Skeletal muscle tissue (tissue), 4 donors: ENCODE data around the gene PRKD1. TPM values are rescaled to one million over a fixed set of nuclear protein-coding genes. Genes with fewer than 3 reads are reported as not detected.
"Not testable (repeated sequence)": the region's sequence is repeated elsewhere in the genome, so short reads cannot be mapped to it uniquely, and the experiment has no call there.

Experiments used
- H3K27ac ChIP-seq: one replicate; pipeline ENCODE4 v1.7.0; 2013; ENCODE audit warnings: mild to moderate bottlenecking, low read depth, low read length, inconsistent platforms
- H3K27me3 ChIP-seq, 3 donors: one replicate each; pipeline ENCODE4 v1.7.0; 2013; ENCODE audit warnings: low read length in 3 of 3; ENCODE audit not compliant: control insufficient read depth in 3 of 3, insufficient read depth in 3 of 3
- H3K36me3 ChIP-seq, 3 donors: one replicate each; pipeline ENCODE4 v1.7.0; 2013; ENCODE audit warnings: low read length in 3 of 3; ENCODE audit not compliant: control insufficient read depth in 3 of 3, insufficient read depth in 3 of 3
- H3K4me1 ChIP-seq, 3 donors: one replicate each; pipeline ENCODE4 v1.7.0; 2013; ENCODE audit warnings: low read length in 3 of 3, mild to moderate bottlenecking in 3 of 3; ENCODE audit not compliant: control insufficient read depth in 3 of 3, insufficient read depth in 3 of 3
- H3K4me3 ChIP-seq, 3 donors: one replicate each; pipeline ENCODE4 v1.7.0; 2013; ENCODE audit warnings: low read length in 3 of 3
- H3K9ac ChIP-seq, 3 donors: one replicate each; pipeline ENCODE4 v1.7.0; 2013; ENCODE audit warnings: low read length in 3 of 3, mild to moderate bottlenecking in 3 of 3, moderate library complexity in 2 of 3, low read depth in 1 of 3
- H3K9me3 ChIP-seq, 3 donors: one replicate each; pipeline ENCODE4 v1.7.0; 2013; ENCODE audit warnings: low read length in 3 of 3; ENCODE audit not compliant: control insufficient read depth in 3 of 3
- total RNA-seq: library from RNA; depleted of rRNA; stranded (reverse); fragments of >200 nt; gene quantifications from one replicate; pipeline ENCODE4 v1.2.3, GENCODE V29; 2014
- donor health status: Osteomylitis.

The PRKD1 gene
- total RNA-seq, 1 donor from 2014 or later: 30.3 TPM

DNA sequence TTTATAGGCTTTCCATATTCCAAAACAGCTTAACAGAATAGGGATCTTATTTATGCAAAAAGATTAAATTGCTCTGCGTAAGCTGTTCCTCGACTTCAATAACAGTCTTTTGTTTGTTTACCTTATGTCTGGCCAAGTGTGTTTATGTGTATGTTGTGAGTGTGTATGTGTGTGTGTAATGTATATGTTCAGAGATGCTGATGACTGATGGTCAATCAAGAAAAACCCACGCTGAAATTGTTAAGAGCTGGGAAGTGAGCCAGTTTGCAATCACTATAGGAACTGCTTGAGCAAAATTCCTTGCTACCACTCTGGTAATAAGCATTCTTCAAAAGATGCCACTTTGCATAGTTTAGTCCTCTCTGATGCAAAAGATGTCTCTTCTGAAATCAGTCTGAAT, 59.6 kb downstream of the PRKD1 start:
- no peaks in the 10 kb centered on the region for H3K36me3 ChIP-seq
- H3K9ac ChIP-seq: no peak overlapping the region
- H3K9me3 ChIP-seq: no peaks in the 10 kb centered on the region
- H3K4me1 ChIP-seq: no peaks in the 10 kb centered on the region
- no peak overlapping the region for H3K4me3 ChIP-seq
- H3K27me3 ChIP-seq: no peaks in the 10 kb centered on the region
- H3K27ac ChIP-seq: no peak overlapping the region

DNA sequence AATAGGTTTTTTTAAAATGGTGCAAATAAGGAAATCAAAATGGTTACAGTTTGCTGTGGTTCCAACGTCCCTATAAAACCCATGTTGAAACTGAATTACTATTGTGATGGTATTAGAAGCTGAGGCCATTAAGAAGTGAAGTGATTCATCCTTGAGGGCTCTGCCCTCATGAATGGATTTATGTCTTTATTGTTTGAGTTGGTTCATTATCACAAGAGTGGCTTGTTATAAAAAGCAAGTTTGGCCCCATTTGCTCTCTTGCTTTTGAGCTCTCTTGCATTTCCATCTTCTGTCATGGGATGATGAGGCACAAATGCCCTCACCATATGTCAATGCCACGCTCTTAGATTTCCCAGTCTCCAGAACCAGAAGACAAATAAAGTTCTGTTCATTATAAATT, 62.3 kb downstream of the PRKD1 start:
- Histone ChIP-seq H3K27me3 (no peaks in the 10 kb centered on the region), H3K9me3 (no peaks in the 10 kb centered on the region), H3K4me1 (no peaks in the 10 kb centered on the region), H3K36me3 (no peaks in the 10 kb centered on the region), H3K9ac (no peak overlapping the region), H3K27ac (no peak overlapping the region), H3K4me3 (no peak overlapping the region)

DNA sequence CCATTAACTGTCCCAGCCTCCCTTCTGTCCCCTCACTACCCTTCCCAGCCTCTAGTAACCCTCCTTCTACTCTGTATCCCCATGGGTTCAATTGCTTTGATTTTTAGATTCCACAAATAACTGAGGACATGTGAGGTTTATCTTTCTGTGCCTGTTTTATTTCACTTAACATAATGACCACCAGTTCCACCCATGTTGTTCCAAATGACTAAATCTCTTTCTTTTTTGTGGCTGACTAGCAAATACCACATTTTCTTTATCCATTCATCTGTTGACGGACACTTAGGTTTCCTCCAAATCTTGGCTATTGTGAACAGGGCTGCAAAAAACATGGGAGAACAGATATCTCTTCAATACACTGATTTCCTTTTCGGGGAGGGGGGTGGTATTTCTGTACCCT, 65.7 kb downstream of the PRKD1 start:
- H3K36me3 ChIP-seq: no peaks in the 10 kb centered on the region
- H3K9ac ChIP-seq: no peak overlapping the region
- no peak overlapping the region for H3K27ac ChIP-seq
- no peaks in the 10 kb centered on the region for H3K4me1 ChIP-seq
- no peak overlapping the region for H3K4me3 ChIP-seq
- no peaks in the 10 kb centered on the region for H3K9me3 ChIP-seq
- no peaks in the 10 kb centered on the region for H3K27me3 ChIP-seq

DNA sequence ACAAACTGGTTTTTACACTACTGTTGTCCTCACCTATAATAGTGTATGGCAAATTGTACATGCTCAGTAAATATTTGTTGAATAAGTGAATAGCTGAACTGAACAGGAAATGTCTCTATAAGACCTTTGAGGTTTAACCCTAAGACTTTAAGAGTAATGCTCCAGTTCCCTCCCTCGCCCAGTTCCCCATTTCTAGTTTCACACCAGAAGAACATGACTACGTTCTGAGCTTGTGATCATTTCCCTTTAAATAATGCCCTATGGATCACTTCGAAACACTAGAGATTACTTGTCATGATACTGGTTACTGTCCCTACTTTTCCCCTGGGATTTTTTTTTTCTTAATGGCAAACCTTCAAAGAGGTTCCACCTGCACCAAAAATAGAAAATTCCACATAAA, 69.3 kb downstream of the PRKD1 start:
- Histone ChIP-seq H3K9ac (no peak overlapping the region), H3K36me3 (no peaks in the 10 kb centered on the region)

DNA sequence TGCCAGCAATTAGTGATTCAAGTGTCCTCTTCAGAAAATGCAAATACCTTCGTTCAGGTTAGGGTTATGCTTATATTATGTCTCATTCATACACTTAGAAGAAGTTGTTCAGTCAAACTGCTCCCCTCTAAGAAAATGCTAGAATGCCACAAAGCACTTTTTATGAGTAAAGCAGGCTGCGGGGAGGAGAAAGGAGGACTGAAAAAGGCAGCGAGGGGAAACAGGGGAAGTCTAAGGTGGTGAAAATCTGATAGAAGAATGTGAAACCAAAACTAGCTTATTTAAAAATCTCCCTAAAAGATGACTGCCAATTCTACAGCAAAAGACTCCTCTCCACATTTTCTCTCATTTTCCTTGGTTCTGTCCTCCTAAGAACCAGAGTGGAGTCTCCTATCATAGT, 70.1 kb downstream of the PRKD1 start:
- no peaks in the 10 kb centered on the region for H3K4me1 ChIP-seq
- H3K36me3 ChIP-seq: no peaks in the 10 kb centered on the region
- no peak overlapping the region for H3K9ac ChIP-seq
- H3K4me3 ChIP-seq: no peak overlapping the region
- no peaks in the 10 kb centered on the region for H3K27me3 ChIP-seq
- no peaks in the 10 kb centered on the region for H3K9me3 ChIP-seq
- no peak overlapping the region for H3K27ac ChIP-seq

More for the DNA sequence above, 69.3 kb downstream of the PRKD1 start:
- Histone ChIP-seq H3K9me3 (no peaks in the 10 kb centered on the region), H3K27me3 (no peaks in the 10 kb centered on the region), H3K4me3 (no peak overlapping the region), H3K4me1 (no peaks in the 10 kb centered on the region), H3K27ac (no peak overlapping the region)

DNA sequence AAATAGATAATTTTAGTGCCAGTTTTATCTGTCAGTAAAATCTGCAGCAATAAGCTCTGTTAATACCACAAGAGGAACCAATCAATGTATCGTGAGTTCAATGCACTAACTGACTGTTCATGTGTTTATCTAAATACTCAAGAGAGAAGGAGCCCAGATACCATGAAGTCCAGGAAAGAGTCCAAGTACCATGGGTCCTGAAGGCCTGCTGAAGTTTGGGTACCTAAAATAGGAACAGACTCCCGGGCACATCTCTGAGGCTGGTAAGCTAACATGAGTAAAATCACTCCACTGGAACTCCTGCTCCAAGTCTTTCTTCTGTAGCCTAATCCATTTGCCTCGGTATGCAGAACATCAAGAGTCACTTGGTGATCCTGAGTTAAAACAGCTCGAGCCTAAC, 71.1 kb downstream of the PRKD1 start:
- Histone ChIP-seq H3K9me3 (no peaks in the 10 kb centered on the region), H3K4me1 (no peaks in the 10 kb centered on the region), H3K9ac (no peak overlapping the region), H3K4me3 (no peak overlapping the region), H3K36me3 (no peaks in the 10 kb centered on the region), H3K27me3 (no peaks in the 10 kb centered on the region), H3K27ac (no peak overlapping the region)

DNA sequence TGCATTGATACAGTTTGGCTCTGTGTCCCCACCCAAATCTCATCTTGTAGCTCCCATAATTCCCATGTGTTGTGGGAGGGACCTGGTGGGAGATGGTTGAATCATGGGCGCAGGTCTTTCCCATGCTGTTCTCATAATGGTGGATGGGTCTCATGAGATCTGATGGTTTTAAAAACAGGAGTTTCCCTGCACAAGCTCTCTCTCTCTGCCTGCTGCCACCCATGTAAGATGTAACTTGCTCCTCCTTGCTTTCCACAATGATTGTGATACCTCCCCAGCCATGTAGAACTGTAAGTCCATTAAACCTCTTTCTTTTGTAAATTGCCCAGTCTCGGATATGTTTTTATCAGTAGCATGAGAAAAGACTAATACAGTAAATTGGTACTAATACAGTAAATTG, 74.0 kb downstream of the PRKD1 start:
- H3K27ac ChIP-seq, H3K9ac ChIP-seq, H3K4me3 ChIP-seq, H3K36me3 ChIP-seq, H3K4me1 ChIP-seq, H3K9me3 ChIP-seq, H3K27me3 ChIP-seq: not testable (repeated sequence)

DNA sequence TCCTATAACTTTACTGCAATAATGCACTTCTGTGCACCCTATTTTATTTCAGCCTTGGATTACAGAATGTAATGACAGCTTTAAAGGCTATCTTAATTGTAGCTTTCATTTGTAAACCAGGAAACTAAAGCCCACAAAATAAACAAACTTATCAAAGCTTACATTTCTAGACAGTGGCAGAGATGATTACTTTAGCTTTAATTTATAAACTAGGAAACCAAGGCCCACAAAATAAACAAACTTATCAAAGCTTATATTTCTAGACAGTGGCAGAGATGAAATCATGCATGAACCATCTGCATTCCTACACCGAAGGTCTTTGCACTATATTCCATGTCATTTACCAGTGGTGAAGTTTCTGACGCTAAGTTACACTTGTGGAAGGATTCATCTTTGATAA, 74.4 kb downstream of the PRKD1 start:
- Histone ChIP-seq H3K27me3 (no peaks in the 10 kb centered on the region), H3K36me3 (no peaks in the 10 kb centered on the region), H3K4me3 (no peak overlapping the region), H3K4me1 (no peaks in the 10 kb centered on the region), H3K9me3 (no peaks in the 10 kb centered on the region), H3K27ac (no peak overlapping the region), H3K9ac (no peak overlapping the region)

DNA sequence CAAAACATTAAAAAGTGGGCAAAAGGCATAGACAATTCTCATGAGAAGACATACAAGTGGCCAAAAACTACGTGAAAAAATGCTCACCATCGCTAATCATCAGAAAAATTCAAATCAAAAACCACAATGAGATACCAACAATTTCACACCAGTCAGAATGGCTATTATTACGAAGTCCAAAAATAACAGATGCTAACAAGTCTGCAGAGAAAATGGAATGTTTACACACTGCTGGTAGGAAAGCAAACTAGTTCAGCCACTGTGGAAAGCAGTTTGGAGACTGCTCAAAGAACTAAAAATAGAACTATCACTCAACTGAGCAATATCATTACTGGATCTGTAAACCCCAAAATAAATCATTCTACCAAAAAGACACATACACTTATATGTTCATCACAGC, 76.2 kb downstream of the PRKD1 start:
- H3K36me3 ChIP-seq: no peaks in the 10 kb centered on the region
- no peaks in the 10 kb centered on the region for H3K27me3 ChIP-seq

DNA sequence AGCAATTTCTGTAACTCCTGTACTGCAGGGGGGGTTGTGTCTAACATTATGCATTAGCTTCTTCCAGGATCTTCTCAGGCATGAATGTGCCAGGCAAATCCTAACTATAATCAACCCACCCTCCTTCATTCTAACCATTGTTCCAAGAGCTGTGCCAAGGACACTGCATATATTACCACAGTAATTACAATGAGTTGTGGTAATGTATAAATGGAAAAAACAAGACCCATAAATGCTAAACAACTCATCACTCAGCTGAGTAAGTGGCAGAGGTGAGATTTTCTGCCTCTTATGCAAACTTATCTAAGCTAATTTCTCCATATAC, 80.6 kb downstream of the PRKD1 start:
- H3K4me1 ChIP-seq: peaks cover 6 to 16% (median 7%) of the 10 kb centered on the region in 3 donors
- no peak overlapping the region for H3K4me3 ChIP-seq
- no peaks in the 10 kb centered on the region for H3K9me3 ChIP-seq
- no peaks in the 10 kb centered on the region for H3K36me3 ChIP-seq
- H3K9ac ChIP-seq: no peak overlapping the region
- H3K27me3 ChIP-seq: no peaks in the 10 kb centered on the region
- peak overlapping the region; percentile 70 for H3K27ac ChIP-seq

More for the DNA sequence above, 76.2 kb downstream of the PRKD1 start:
- no peak overlapping the region for H3K9ac ChIP-seq
- peaks cover 0 to 12% (median 5%) of the 10 kb centered on the region in 3 donors for H3K4me1 ChIP-seq
- H3K27ac ChIP-seq: no peak overlapping the region
- no peak overlapping the region for H3K4me3 ChIP-seq
- no peaks in the 10 kb centered on the region for H3K9me3 ChIP-seq
